ENCODE measurements around the gene FCER1A. TPM values are rescaled to one million over a fixed set of nuclear protein-coding genes. Genes with fewer than 3 reads are reported as not detected.

The FCER1A gene
- not detected in 2 replicates for total RNA-seq

DNA sequence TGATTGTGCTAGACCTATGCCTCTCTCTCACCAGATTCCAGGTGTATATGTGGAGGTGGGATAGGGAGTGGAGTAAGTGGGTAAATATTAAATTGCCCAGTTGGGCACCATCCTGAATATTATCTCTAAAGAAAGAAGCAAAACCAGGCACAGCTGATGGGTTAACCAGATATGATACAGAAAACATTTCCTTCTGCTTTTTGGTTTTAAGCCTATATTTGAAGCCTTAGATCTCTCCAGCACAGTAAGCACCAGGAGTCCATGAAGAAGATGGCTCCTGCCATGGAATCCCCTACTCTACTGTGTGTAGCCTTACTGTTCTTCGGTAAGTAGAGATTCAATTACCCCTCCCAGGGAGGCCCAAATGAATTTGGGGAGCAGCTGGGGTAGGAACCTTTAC, at the start of gene FCER1A:
TSS of gene FCER1A (plus strand) at position 242 of the 400 bp plus-strand sequence. CDS start at position 271, 29 bp downstream.

Other genes with a start within 250 kb of the FCER1A start
- not detected in 2 replicates for gene AIM2, start 225.6 kb upstream of the FCER1A start, total RNA-seq
- 0.26 and 1.2 TPM in 2 replicates for gene CADM3, start 130.7 kb upstream of the FCER1A start, total RNA-seq
- not detected in 2 replicates for gene ACKR1, start 97.5 kb upstream of the FCER1A start, total RNA-seq
- gene OR10J4, start 129.9 kb downstream of the FCER1A start, total RNA-seq, result not detected in 2 replicates
- gene OR10J1, start 137.4 kb downstream of the FCER1A start, total RNA-seq, result not detected in 2 replicates
- not detected in 2 replicates for gene OR10J5, start 233.7 kb downstream of the FCER1A start, total RNA-seq